Prostate gland (tissue), 2 donors: Measurements from ENCODE around the gene CERS6. TPM values are rescaled to one million over a fixed set of nuclear protein-coding genes. Genes with fewer than 3 reads are reported as not detected.

Experiments
- DNase-seq: peaks from one replicate; pipeline ENCODE4 v3.0.0-alpha.2; 2019; ENCODE audit warnings: low spot score
- H3K27ac ChIP-seq, 2 donors: fragments of 200-600 bp; sonication (generic); 2 replicates each; pipeline ENCODE4 v1.5.1; 2017 to 2019
- H3K27me3 ChIP-seq: fragments of 200-600 bp; sonication (generic); replicated peaks from 2 replicates; pipeline ENCODE4 v1.5.1; 2019; ENCODE audit not compliant: insufficient read depth
- H3K36me3 ChIP-seq, 2 donors: fragments of 200-600 bp; sonication (generic); 1 replicate in 1 of 2; 2 replicates in 1 of 2; pipeline versions ENCODE4 v1.5.1 to v1.8.1; 2017 to 2019
- H3K4me1 ChIP-seq: fragments of 200-600 bp; sonication (generic); replicated peaks from 2 replicates; pipeline ENCODE4 v1.5.1; 2019
- H3K4me3 ChIP-seq, 2 donors: fragments of 200-600 bp; sonication (generic); 2 replicates each; pipeline ENCODE4 v1.5.1; 2017 to 2019
- H3K9me3 ChIP-seq: fragments of 200-600 bp; sonication (generic); 2 replicates; pipeline ENCODE4 v1.5.1; 2017
- CTCF ChIP-seq, 4 experiments: fragments of 200-600 bp in 2 of 4; fragments of 450-650 bp in 2 of 4; sonication (generic) in 2 of 4; IDR thresholded peaks; 1 replicate in 3 of 4; 2 replicates in 1 of 4; pipeline ENCODE4 v1.5.1; 2016 to 2019; ENCODE audit warnings: antibody characterized with exemption in 4 of 4, mild to moderate bottlenecking in 2 of 4, moderate library complexity in 2 of 4
- POLR2A ChIP-seq: fragments of 450-650 bp; IDR thresholded peaks from one replicate; pipeline ENCODE4 v1.6.1; 2016; ENCODE audit warnings: antibody characterized with exemption, mild to moderate bottlenecking
- POLR2AphosphoS5 ChIP-seq: sonication (generic); formaldehyde crosslinking; IDR thresholded peaks from one replicate; pipeline ENCODE4 v1.6.1; 2017; ENCODE audit warnings: antibody characterized with exemption
- WGBS: methylation state at CpG from one replicate; pipeline ENCODE4 v1.1.5; 2018; 5-methylcytosine and 5-hydroxymethylcytosine counted together
- intact Hi-C: fragments of 100-400 bp; cut with DNase I; formaldehyde crosslinking; loops from one replicate; pipeline ENCODE4 v1.14.2; 2022
- total RNA-seq, 2 donors: library from RNA; depleted of rRNA; stranded (reverse); fragments of >200 nt; gene quantifications; one replicate each; pipeline ENCODE4 v1.1.0, GENCODE V29; 2016

CERS6 gene
- total RNA-seq, 2 donors from 2014 or later = 30.1 to 67.8 TPM

- no peaks in the 10 kb centered on the region for H3K9me3 ChIP-seq
- WGBS = 72% methylated on average over 1 of the region's 1 CpG
- no peaks in the 10 kb centered on the region for H3K36me3 ChIP-seq
- no peaks in the 10 kb centered on the region for H3K27me3 ChIP-seq
- no peak overlapping the region for H3K27ac ChIP-seq
- no peak for TF ChIP-seq CTCF (IDR thresholded peaks at IDR 0.05)
- no peak for TF ChIP-seq POLR2A
- TF ChIP-seq POLR2AphosphoS5 = no peak
- no peak overlapping the region for H3K4me3 ChIP-seq
- no peaks in the 10 kb centered on the region for H3K4me1 ChIP-seq
- intact Hi-C loops = no loop called here
- no peak for DNase-seq
These were observed 138.7 kb downstream of the CERS6 start for GRCh38 chr2:168594778-168595177.

- Histone ChIP-seq H3K4me3 (no peak overlapping the region), H3K27me3 (no peaks in the 10 kb centered on the region), H3K27ac (no peak overlapping the region), H3K9me3 (no peaks in the 10 kb centered on the region), H3K36me3 (no peaks in the 10 kb centered on the region), H3K4me1 (no peaks in the 10 kb centered on the region)
- WGBS = 95% methylated on average over 6 of the region's 6 CpGs
- no peak for DNase-seq
- intact Hi-C loops = no loop called here
- no peak for TF ChIP-seq POLR2A
- no peak for TF ChIP-seq CTCF (IDR thresholded peaks at IDR 0.05)
- TF ChIP-seq POLR2AphosphoS5 = no peak
These were observed 141.0 kb downstream of the CERS6 start for GRCh38 chr2:168596881-168597655.

- Histone ChIP-seq H3K27me3 (no peaks in the 10 kb centered on the region), H3K27ac (no peak overlapping the region), H3K4me1 (no peaks in the 10 kb centered on the region), H3K36me3 (no peaks in the 10 kb centered on the region), H3K9me3 (no peaks in the 10 kb centered on the region), H3K4me3 (no peak overlapping the region)
- WGBS = 100% methylated on average over 1 of the region's 1 CpG
- intact Hi-C loops = no loop called here
- TF ChIP-seq CTCF (IDR thresholded peaks at IDR 0.05) (no peak), POLR2A (no peak), POLR2AphosphoS5 (no peak)
- DNase-seq = no peak
These were observed 143.7 kb downstream of the CERS6 start for GRCh38 chr2:168599738-168600137.

GRCh38 chr2:168600949-168601348, 144.9 kb downstream of the CERS6 start:
- no peak for TF ChIP-seq POLR2AphosphoS5
- no peak for TF ChIP-seq POLR2A
- no peak for TF ChIP-seq CTCF (IDR thresholded peaks at IDR 0.05)
- intact Hi-C loops = no loop called here
- H3K27ac ChIP-seq = no peak overlapping the region
- WGBS = 97% methylated on average over 2 of the region's 2 CpGs
- no peaks in the 10 kb centered on the region for H3K9me3 ChIP-seq
- H3K4me3 ChIP-seq = no peak overlapping the region
- no peak for DNase-seq
- H3K27me3 ChIP-seq = no peaks in the 10 kb centered on the region
- no peaks in the 10 kb centered on the region for H3K4me1 ChIP-seq
- no peaks in the 10 kb centered on the region for H3K36me3 ChIP-seq

- intact Hi-C loops = no loop called here
- 89% methylated on average over 3 of the region's 3 CpGs for WGBS
These were observed 145.7 kb downstream of the CERS6 start for GRCh38 chr2:168601741-168602140.

More at GRCh38 chr2:168601741-168602140, 145.7 kb downstream of the CERS6 start:
- Histone ChIP-seq H3K27ac (no peak overlapping the region), H3K36me3 (no peaks in the 10 kb centered on the region), H3K9me3 (no peaks in the 10 kb centered on the region), H3K4me3 (no peak overlapping the region), H3K4me1 (no peaks in the 10 kb centered on the region), H3K27me3 (no peaks in the 10 kb centered on the region)
- TF ChIP-seq CTCF (IDR thresholded peaks at IDR 0.05) (no peak), POLR2AphosphoS5 (no peak), POLR2A (no peak)
- DNase-seq = no peak
